ENCODE measurements around the gene OLFML2A.

Gene OLFML2A

GRCh38 chr9:124808246-124808956 lies 31.5 kb downstream of the OLFML2A start:
- no peak for DNase-seq (ENCODE audit: low spot score)
- no peaks in the 10 kb centered on the region for H3K27me3 ChIP-seq (ENCODE audit: insufficient read depth, poor library complexity, severe bottlenecking)
- no peaks in the 10 kb centered on the region for H3K9me3 ChIP-seq (ENCODE audit: severe bottlenecking)
- H3K36me3 ChIP-seq (ENCODE audit: low read depth), result no peaks in the 10 kb centered on the region
- TF ChIP-seq CTCF (IDR thresholded peaks at IDR 0.05; ENCODE audit: poor library complexity, severe bottlenecking), result no peak
- peak overlapping the region; percentile 7 for H3K27ac ChIP-seq (ENCODE audit: poor library complexity, severe bottlenecking)
- no peak overlapping the region for H3K4me3 ChIP-seq (ENCODE audit: severe bottlenecking)
- no peak for ATAC-seq (ENCODE audit: low read depth)
- H3K4me1 ChIP-seq (ENCODE audit: insufficient read depth, poor library complexity, severe bottlenecking), result peaks cover 42% of the 10 kb centered on the region

- Histone ChIP-seq H3K27ac (ENCODE audit: poor library complexity, severe bottlenecking) (peak overlapping the region; percentile 7), H3K4me3 (ENCODE audit: severe bottlenecking) (no peak overlapping the region), H3K4me1 (ENCODE audit: insufficient read depth, poor library complexity, severe bottlenecking) (peaks cover 50% of the 10 kb centered on the region), H3K27me3 (ENCODE audit: insufficient read depth, poor library complexity, severe bottlenecking) (no peaks in the 10 kb centered on the region), H3K36me3 (ENCODE audit: low read depth) (no peaks in the 10 kb centered on the region), H3K9me3 (ENCODE audit: severe bottlenecking) (no peaks in the 10 kb centered on the region)
- TF ChIP-seq CTCF (IDR thresholded peaks at IDR 0.05; ENCODE audit: poor library complexity, severe bottlenecking), result no peak
- ATAC-seq (ENCODE audit: low read depth), result no peak
- DNase-seq (ENCODE audit: low spot score), result no peak
These were observed 32.3 kb downstream of the OLFML2A start for GRCh38 chr9:124809211-124809610.

- ATAC-seq (ENCODE audit: low read depth), result no peak
- H3K27me3 ChIP-seq (ENCODE audit: insufficient read depth, poor library complexity, severe bottlenecking), result no peaks in the 10 kb centered on the region
- peak overlapping the region; percentile 89 for H3K27ac ChIP-seq (ENCODE audit: poor library complexity, severe bottlenecking)
- DNase-seq (ENCODE audit: low spot score), result no peak
- no peaks in the 10 kb centered on the region for H3K36me3 ChIP-seq (ENCODE audit: low read depth)
- H3K4me3 ChIP-seq (ENCODE audit: severe bottlenecking), result no peak overlapping the region
- no peak for TF ChIP-seq CTCF (IDR thresholded peaks at IDR 0.05; ENCODE audit: poor library complexity, severe bottlenecking)
- H3K9me3 ChIP-seq (ENCODE audit: severe bottlenecking), result no peaks in the 10 kb centered on the region
- peaks cover 57% of the 10 kb centered on the region for H3K4me1 ChIP-seq (ENCODE audit: insufficient read depth, poor library complexity, severe bottlenecking)
These were observed 33.0 kb downstream of the OLFML2A start for GRCh38 chr9:124809741-124810500.

- Histone ChIP-seq H3K9me3 (ENCODE audit: severe bottlenecking) (no peaks in the 10 kb centered on the region), H3K36me3 (ENCODE audit: low read depth) (no peaks in the 10 kb centered on the region), H3K27ac (ENCODE audit: poor library complexity, severe bottlenecking) (peak overlapping the region; percentile 89), H3K4me3 (ENCODE audit: severe bottlenecking) (no peak overlapping the region), H3K4me1 (ENCODE audit: insufficient read depth, poor library complexity, severe bottlenecking) (peaks cover 48% of the 10 kb centered on the region), H3K27me3 (ENCODE audit: insufficient read depth, poor library complexity, severe bottlenecking) (no peaks in the 10 kb centered on the region)
- no peak for TF ChIP-seq CTCF (IDR thresholded peaks at IDR 0.05; ENCODE audit: poor library complexity, severe bottlenecking)
- DNase-seq (ENCODE audit: low spot score) (peak; percentile 80), ATAC-seq (ENCODE audit: low read depth) (peak; percentile 79)
These were observed 33.9 kb downstream of the OLFML2A start for GRCh38 chr9:124810663-124811355.
